Stimulated activated CD4-positive, alpha-beta T cell treated with anti-CD3 and anti-CD28 coated beads, Interleukin-15, amount 100 ng/mL, for 1 hour (primary cell): ENCODE measurements around the gene PTBP2.
"Not testable (repeated sequence)": the region's sequence is repeated elsewhere in the genome, so short reads cannot be mapped to it uniquely, and the experiment has no call there.

ENCODE experiments used
- DNase-seq, 2 donors: peaks; one replicate each; pipeline ENCODE4 v3.0.0-alpha.2; 2020; ENCODE audit warnings: low read depth in 1 of 2, low spot score in 1 of 2

Gene PTBP2

DNA sequence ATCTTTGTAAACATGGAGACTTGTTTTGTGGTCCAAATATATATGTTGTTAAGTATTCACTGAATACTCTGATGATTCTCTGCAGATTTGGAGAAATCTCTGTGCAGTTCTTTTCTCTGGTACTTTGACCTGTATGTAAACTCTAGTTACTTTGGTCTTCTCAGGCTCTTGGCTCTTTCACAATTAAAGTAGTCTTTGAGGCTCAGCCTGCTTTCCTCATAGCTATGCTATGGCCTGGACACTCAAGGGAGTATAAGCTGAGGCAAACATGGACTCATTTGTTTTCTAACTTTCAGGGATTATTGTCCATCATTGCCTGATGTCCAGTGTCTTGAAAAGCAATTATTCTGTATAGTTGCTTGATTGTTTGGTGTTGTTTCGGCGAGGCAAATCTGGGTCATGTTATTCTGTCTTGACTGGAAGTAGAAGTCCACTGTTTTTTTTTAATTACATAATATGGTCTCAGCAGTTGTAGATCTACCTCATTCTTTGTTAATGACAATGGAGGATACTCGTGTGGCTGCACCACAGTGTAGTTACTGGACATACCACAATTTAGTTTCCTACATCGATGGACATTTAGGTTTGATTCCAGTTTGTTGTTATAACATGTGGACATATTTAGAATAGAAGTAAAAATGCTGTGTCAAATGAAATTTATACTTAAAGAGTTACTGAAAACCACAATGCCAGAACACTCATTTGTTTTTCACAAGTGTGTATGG is 9.2 kb downstream of the PTBP2 start:
- DNase-seq, result no peak

DNA sequence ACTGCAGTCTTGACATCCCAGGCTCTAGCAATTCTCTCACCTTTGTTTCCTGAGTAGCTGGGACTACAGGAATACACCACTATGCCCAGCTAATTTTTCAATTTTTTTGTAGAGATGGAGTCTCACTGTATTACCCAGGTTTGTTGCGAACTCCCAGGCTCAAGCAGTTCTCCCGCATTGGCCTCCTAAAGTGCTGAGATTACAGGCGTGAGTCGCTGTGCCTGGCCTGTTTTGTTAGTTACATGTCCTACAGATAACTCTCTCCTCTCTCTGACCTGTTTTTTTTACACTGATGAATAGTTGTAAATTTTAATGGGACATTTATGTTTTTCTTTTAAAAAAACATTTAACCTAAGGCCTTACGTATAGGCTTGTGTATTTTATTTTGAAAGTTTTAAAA is 19.8 kb downstream of the PTBP2 start:
- no peak for DNase-seq

DNA sequence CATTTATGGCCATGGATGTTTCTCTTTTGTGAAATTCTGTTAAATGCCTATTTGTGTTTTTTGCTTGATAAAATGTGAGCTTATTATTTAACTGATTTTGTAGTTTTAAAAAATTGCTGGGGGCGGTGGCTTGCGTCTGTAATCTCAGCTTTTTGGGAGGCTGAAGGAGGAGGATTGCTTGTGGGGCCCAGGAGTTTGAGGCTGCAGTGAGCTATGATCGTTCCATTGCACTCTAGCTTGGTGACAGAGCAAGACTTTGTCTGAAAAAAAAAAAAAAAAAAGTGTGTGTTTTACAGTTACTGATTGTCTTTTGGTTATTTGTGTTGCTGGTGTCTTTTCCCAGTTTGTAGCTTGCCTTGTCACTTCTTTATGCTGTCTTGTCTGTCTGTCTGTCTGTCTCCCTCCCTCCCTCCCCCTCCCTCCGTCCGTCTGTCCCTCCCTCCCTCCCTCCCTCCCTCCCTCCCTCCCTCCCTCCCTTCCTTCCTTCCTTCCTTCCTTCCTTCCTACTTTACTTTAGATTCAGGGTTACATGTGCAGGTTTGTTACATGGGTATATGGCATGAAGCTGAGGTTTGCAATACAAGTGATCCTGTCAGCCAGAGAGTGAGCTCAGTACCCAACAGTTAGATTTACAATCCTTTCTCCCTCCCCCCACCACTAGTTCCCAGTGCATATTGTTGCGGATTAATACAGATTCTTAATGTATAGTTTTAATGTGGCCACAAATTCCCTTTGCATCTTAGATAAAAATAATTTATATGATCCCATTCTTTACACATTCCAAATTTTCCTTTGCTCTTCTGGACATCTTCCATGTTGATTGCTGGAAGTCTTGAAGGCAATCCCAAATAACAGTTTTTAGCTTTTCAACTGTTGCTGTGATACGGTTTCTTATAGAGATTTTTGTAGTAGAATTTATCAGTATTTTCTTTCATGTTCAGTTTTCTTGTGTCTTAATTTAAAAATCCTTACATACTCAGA is 25.1 kb downstream of the PTBP2 start:
- DNase-seq, result no peak

DNA sequence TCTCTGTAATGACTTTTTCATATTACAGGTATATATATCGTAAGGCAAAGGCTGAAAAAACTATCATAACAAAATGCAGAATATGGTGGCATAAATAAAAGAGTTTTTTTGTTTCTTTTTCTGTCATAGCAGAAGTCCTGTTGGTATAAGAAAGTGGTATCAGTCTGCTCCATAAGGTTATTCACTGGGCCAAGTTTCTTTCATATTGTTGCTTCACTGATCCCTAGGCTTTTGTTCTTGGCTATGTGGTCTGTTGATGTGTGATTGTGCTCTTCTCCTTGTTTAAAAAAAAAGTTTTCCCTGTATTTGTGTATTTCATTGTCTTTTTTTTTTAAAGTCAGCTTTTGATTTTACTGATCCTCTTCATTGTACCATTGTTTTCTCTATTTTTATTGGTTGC is 26.0 kb downstream of the PTBP2 start:
- no peak for DNase-seq

DNA sequence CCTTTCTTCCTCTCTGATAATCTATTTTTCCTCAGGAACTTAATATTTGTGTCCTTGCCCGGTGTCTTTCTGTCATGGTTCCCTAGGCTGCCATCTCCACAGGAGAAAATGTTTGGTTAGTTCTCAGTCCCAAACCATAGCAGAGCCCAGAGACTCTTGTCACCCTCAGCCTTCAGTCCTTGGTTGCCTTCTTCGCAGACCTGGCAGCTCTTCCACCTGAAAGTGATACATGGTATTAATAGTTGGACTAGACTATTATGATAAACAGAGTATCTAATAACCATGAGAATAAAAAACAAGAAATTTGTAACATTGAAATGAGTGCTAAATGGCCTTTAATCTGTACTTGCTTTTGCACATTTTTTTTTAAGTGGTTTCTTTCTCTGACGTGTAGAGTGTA is 26.5 kb downstream of the PTBP2 start:
- no peak for DNase-seq

DNA sequence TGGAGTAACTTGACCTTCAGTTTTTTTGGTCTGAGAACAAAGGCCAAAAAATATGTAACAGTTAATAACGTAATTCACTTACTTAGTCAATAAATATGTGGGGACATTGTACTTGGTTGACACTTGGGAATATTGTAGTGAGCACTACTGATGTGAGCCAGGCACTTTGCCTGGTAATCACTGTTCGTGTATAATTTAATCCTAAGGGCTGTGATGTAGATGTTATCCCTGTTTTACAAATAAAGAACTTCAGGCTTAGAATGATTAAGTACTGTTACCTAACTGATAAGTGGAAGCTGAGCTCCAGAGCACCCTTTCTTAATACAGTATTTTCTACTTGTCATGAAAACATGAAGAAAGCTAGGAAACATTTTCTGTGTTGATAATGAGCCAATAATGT is 28.0 kb downstream of the PTBP2 start:
- no peak for DNase-seq

DNA sequence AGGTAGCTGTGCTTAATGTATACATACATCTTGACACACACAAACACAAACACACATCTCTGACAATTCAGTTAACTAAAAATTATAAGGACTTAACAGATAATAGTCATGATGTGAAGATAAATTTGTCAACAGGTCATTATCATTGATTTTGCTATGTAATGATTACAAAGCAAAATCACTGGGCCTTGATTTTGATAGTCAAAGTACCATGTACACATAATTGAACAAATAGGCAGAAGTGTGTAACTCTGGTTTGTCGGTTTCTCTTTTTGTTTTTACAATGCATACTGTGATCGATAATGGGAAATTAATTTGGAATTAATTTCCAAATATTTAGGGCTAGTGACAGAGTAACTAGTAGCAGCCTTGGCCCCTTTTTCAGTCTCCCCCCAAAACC is 30.8 kb downstream of the PTBP2 start:
- no peak for DNase-seq

DNA sequence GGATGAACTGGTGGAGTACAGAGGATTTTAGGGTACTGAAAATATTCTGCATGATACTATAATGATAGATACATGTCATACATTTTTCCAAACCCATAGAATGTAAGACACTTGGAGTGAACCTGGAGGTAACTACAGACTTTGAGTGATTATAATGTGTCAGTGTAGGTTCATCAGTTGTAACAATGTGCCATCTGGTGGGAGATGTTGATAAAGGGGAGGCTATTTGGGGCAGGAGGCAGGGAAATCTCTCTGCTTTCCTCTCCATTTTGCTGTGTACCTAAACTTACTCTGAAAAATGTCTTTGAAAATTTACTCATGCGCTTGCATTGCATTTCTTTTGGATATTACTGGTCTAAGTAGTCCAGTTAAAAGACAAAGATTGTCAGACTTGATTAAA is 35.2 kb downstream of the PTBP2 start:
- DNase-seq, result no peak

DNA sequence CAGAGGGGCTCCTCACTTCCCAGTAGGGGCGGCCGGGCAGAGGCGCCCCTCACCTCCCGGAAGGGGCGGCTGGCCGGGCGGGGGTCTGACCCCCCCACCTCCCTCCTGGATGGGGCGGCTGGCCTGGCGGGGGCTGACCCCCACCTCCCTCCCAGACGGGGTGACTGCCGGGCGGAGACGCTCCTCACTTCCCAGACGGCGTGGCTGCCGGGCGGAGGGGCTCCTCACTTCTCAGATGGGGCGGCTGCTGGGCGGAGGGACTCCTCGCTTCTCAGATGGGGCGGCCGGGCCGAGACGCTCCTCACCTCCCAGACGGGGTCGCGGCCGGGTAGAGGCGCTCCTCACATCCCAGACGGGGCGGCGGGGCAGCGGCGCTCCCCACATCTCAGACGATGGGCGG is 41.0 kb downstream of the PTBP2 start:
- not testable (repeated sequence) for DNase-seq

DNA sequence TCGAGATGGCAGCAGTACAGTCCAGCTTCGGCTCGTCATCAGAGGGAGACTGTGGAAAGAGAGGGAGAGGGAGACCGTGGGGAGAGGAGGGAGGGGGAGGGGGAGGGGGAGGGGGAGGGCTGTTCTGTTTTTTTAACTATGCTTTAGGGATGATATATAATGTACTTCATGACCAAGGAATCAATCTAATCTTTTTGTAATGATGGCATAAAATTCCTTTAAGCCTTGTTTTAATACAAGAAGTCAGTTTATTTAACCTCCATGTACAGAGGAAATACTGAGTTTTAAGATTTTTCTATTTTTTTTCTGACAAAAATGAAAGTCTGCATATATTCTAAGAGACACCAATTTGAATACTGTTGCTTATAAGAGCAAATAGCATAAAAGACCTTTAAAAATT is 41.9 kb downstream of the PTBP2 start:
- no peak for DNase-seq

DNA sequence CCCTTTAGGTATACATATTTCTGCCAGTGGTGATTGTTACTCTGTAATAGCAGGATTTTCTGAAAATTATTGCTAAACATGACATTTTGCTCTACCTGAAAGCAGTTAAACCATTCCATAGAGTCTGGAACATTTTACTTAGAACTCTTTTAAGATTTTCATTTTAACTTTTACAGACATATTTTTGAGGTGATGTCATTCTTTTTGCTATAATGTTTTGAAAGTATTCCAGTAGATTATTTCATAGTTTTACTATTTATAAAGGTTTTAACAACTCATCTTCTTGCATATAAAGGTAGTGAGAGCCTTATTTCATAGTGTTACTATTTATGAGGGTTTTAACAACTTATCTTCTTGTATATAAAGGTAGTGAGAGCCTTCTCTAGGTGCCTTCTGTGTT is 42.9 kb downstream of the PTBP2 start:
- DNase-seq, result no peak

DNA sequence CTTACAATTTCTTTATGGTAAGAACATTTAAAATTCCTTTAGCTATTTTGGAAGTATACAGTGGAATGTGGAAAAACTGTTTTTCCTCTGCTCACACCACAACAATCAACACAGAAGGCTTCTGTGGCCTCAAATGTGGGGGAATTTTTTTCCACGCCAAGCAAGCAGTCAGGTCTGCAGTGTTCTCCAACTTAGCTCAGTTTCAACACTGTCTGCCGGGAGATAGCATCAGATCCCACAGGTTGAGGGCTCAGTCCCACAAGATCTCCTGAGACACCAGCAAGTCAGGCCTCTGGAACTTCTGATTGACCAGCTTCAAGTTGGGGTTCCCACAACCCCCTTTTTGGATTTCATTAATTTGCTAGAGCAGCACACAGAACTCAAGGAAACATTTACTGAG is 50.3 kb downstream of the PTBP2 start:
- no peak for DNase-seq

DNA sequence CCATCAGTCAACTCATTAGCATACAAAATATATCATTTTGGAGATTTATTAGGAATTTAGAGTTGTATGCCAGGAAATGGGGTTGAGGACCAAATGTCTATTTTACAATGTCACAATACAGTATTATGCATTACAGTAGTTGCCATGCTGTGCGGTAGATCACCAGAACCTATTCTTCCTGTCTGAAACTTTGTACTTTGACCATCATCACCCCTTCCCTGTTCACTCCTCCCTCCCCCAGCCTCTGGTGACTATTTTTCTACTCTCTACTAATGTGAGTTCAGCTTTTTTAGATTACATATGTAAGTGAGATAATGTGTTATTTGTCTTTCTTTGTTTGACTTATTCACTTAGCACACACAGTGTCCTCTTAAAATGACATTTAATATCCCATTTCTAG is 50.8 kb downstream of the PTBP2 start:
- no peak for DNase-seq

DNA sequence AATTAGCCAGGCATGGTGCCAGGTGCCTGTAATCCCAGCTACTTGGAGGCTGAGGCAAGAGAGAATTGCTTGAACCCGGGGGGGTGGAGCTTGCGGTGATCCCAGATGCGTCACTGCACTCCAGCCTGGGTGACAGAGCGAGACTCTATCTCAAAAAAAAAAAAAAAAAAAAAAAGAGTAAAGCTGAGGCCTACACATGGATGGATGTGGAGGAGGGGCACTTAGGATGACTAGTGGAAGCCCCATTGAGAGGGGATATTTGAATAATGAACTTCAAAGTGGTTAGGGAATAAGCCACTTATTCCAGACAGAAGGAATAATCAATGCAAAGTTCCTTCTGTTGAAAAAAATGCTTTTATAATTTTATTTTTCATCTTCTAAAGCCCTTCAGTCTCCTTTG is 51.4 kb downstream of the PTBP2 start:
- DNase-seq, result no peak

DNA sequence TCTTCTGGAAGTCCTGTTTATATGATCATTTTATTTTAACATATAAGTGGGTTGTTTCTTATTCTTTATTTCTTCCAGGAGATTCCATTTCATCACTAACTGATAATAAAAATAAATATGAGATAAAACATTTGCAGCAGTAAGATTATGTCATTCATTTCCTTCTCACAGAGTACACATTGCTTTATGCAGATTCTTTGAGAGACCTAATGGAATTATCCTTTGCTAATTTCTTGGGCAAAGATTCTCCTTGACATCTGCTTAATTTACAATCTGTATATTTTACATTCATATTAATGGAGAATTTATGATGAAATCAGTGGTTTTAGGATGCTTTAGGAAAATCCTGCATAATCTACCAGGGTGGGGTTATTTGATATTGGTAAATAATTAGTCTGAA is 60.6 kb downstream of the PTBP2 start:
- no peak for DNase-seq

DNA sequence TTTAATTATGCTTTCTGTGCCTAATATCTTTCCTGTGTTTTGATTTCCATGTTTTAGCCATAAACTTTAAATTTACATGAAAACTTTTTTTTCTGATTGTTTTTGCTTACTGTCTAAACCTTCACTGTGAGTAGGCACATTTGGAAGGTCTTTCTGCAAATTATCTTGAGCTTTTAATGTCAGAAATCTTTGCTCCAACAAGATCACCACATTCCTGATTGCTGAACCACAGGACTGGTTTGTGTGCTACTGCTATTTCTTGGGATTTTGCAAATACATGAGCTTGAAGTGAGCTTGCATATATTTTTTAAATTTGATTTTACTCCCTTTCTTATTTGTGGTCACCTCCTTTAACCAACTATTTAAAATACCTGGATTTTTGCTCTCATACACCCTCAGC is 61.3 kb downstream of the PTBP2 start:
- DNase-seq, result no peak

DNA sequence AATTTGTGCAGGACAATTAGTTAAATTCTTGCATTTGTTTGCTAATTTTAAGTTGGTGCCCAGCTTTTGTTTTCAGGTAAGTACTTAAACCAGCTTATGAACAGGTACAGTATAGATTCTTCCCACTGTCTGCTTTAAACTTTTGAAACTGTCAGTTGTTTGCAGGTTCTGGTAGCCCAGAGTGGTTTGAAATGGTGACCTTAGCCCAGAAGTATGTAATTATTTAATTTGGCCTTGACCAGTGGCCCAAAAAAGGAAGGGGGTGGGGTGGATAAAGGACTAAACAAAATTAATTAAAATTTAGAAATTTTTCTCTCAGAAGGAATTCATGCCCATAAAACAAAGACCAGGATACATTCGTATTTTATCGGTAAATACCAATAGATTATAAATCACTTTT is 69.0 kb downstream of the PTBP2 start:
- DNase-seq, result no peak

DNA sequence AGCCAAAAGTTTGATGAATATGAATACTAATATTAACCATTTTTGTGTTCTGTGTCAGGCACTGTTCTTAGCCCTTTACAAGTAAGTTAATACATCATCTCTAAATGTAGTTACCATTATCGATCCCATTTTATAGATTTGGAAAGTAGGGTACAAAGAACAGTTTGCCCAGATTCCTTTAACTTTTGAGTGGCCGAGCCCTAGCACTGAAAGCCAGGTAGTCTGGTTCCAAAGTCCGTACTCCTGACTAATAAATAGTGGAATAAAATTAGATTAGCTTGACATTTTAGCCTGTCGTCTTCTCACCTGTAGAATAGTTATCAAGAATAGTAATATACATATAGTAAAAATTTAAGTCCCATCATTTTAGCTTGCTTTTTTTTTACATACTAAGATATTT is 70.6 kb downstream of the PTBP2 start:
- DNase-seq, result no peak

DNA sequence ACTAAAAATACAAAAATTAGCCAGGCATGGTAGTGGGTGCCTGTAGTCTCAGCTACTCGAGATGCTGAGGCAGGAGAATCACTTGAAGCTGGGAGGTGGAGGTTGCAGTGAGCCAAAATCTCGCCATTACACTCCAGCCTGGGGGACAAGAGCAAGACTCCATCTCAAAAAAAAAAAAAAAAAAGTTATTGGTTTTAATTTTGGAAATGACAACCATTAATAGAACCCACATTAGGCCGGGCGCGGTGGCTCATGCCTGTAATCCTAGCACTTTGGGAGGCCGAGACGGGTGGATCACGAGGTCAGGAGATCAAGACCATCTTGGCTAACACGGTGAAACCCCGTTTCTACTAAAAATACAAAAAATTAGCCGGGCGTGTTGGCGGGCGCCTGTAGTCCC is 80.1 kb downstream of the PTBP2 start:
- not testable (repeated sequence) for DNase-seq

DNA sequence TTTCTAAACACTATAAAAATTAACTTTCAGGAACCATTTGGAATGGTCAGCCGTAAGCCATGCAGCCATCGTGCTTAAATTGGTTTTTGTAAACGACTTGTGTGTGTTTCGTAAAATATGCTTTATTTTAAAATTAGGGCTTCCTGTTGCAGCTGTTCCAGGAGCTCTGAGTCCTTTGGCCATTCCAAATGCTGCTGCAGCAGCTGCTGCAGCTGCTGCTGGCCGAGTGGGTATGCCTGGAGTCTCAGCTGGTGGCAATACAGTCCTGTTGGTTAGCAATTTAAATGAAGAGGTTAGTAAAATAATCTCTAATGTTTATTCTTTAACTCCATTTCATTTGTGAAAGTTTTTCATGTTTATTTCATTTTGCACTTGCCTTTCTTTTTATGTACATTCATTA is 83.1 kb downstream of the PTBP2 start:
- DNase-seq, result no peak

DNA sequence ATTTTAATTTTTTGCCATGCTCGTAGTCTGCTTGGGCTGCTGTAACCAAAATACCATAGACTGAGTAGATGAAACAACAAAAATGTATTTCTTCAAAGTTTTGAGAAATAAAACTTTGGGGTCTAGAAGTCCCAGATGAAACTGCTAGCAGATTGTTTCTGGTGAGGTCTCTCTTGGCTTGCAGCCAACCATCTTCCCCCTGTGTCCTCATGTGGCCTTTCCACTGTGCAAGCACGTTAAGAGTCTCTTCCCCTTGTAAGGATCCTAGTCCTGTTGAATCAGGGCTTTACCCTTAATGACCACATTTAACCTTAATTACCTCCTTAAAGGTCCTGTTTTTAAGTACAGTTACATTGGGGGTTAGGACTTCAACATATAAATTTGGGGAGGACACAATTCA is 86.6 kb downstream of the PTBP2 start:
- DNase-seq, result no peak

DNA sequence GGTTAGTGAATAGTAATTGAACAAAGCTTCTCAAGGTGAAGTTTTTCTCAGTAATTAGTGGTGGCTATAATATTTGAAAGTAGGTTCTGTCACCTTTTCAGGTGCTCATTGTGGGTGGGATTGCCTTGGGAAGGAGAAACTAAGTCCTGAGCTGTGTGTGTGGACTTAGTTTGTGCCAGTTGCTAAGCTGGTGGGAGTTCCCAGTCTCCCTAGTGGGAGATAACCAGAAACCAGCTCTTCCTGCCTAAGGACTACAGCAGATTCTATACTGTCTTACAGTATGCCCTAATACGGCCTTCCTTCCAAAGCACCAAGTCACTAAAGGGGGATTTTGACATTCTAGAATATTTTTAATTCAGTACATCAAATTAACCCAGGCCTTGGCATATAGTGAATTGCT is 94.3 kb downstream of the PTBP2 start:
- DNase-seq, result no peak

DNA sequence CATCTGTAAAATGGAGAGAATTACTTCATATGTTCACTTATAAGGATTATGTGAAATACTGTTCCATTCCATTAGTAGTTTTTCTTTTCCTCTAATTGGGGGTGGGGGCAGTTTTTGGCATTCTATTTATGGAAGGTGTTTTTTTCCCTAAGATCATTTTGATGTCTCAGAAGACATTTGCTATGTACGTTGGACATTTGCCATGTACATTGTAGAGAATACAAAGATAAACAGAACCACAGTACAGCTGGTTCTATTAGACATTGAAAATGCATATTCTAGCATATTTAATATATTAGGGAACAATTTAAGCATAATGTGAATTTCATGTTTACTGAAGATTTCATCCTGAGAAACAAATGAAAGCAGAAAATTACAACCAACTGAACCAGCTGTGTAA is 98.5 kb downstream of the PTBP2 start:
- no peak for DNase-seq
